Measurements from ENCODE around the gene GAB2. TPM values are rescaled to one million over a fixed set of nuclear protein-coding genes. Genes with fewer than 3 reads are reported as not detected.

GAB2 gene
- total RNA-seq, 2 experiments from 2014 or later = 10.7 to 11.9 TPM

DNA sequence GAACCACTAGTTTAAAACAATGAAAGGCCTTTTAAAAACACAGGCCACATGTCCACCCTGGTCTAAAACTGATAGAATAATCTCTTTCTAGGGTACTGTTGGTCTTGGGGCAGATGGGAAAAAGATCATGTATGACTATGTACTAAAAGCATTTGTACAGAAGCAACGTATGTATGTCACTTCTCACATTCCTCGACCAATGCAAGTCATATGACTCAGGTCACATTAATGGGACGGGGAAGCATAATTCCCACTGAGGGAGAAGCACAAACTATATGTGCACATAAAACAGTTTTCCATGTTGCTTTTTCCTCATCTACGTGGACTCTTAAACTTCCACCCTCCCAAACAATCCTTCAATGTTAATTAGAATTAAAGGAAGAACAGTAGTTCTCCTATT, 32.2 kb upstream of the GAB2 start:
- ATAC-seq (ENCODE audit: poor library complexity) (no peak), DNase-seq (no peak)
- no peaks in the 10 kb centered on the region for H3K27me3 Mint-ChIP-seq
- Histone ChIP-seq H3K4me1 (ENCODE audit: insufficient read depth, low read length) (no peaks in the 10 kb centered on the region), H3K27ac (ENCODE audit: low read depth in 1 of 2, low read length in 2 of 2) (no peak overlapping the region), H3K36me3 (ENCODE audit: insufficient read depth, low read length) (no peaks in the 10 kb centered on the region), H3K9me3 (ENCODE audit: control insufficient read depth in 1 of 2, insufficient read depth in 1 of 2, low read length in 2 of 2) (no peaks in the 10 kb centered on the region), H3K27me3 (ENCODE audit: control insufficient read depth in 1 of 2, insufficient read depth in 2 of 2, low read length in 2 of 2) (no peaks in the 10 kb centered on the region), H3K4me3 (ENCODE audit: low read length) (no peak overlapping the region)
- H3K4me3 Mint-ChIP-seq = no peak overlapping the region
- no peaks in the 10 kb centered on the region for H3K9me3 Mint-ChIP-seq
- peaks cover 18% of the 10 kb centered on the region for H3K4me1 Mint-ChIP-seq (ENCODE audit: low read depth)
- TF ChIP-seq, protein P1, sequence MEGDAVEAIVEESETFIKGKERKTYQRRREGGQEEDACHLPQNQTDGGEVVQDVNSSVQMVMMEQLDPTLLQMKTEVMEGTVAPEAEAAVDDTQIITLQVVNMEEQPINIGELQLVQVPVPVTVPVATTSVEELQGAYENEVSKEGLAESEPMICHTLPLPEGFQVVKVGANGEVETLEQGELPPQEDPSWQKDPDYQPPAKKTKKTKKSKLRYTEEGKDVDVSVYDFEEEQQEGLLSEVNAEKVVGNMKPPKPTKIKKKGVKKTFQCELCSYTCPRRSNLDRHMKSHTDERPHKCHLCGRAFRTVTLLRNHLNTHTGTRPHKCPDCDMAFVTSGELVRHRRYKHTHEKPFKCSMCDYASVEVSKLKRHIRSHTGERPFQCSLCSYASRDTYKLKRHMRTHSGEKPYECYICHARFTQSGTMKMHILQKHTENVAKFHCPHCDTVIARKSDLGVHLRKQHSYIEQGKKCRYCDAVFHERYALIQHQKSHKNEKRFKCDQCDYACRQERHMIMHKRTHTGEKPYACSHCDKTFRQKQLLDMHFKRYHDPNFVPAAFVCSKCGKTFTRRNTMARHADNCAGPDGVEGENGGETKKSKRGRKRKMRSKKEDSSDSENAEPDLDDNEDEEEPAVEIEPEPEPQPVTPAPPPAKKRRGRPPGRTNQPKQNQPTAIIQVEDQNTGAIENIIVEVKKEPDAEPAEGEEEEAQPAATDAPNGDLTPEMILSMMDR (IDR thresholded peaks at IDR 0.05) = no peak
- ChIA-PET CTCF (no interaction called here), POLR2A (no interaction called here)
- intact Hi-C loops (cut with DNase I, micrococcal nuclease) = no loop called here
- no peak overlapping the region for H3K27ac Mint-ChIP-seq
- peaks cover 12% of the 10 kb centered on the region for H3K36me3 Mint-ChIP-seq (ENCODE audit: low read depth)

DNA sequence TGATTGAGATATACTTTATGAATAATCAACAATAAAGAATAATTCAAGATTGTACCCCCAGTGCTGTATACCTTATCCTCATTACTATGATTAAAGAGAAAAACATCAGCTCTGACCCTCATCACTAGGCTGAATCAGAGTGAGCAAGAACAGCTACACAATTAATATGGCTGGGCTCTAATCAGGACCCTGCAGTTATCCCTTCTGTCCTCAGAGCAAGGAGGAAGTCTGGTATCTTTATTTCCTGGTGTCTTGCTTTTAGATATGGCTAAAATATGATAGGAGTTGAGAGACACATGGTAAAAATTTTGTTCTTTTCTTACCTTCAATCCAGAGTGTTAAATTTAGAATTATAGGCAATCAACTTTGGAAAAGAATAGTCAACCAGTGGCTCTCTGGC, 28.6 kb upstream of the GAB2 start:
- Mint-ChIP-seq H3K36me3 (ENCODE audit: low read depth) (peaks cover 33% of the 10 kb centered on the region), H3K4me3 (no peak overlapping the region), H3K27ac (no peak overlapping the region), H3K4me1 (ENCODE audit: low read depth) (peaks cover 5% of the 10 kb centered on the region), H3K9me3 (no peaks in the 10 kb centered on the region), H3K27me3 (no peaks in the 10 kb centered on the region)
- Histone ChIP-seq H3K27me3 (ENCODE audit: control insufficient read depth in 1 of 2, insufficient read depth in 2 of 2, low read length in 2 of 2) (no peaks in the 10 kb centered on the region), H3K27ac (ENCODE audit: low read depth in 1 of 2, low read length in 2 of 2) (no peak overlapping the region), H3K4me1 (ENCODE audit: insufficient read depth, low read length) (no peaks in the 10 kb centered on the region), H3K4me3 (ENCODE audit: low read length) (no peak overlapping the region), H3K9me3 (ENCODE audit: control insufficient read depth in 1 of 2, insufficient read depth in 1 of 2, low read length in 2 of 2) (no peaks in the 10 kb centered on the region), H3K36me3 (ENCODE audit: insufficient read depth, low read length) (peaks cover 17% of the 10 kb centered on the region)
- CTCF ChIA-PET = no interaction called here
- TF ChIP-seq, protein P1 (IDR thresholded peaks at IDR 0.05) = no peak
- DNase-seq (no peak), ATAC-seq (ENCODE audit: poor library complexity) (no peak)
- intact Hi-C loops (cut with DNase I, micrococcal nuclease) = no loop called here
- POLR2A ChIA-PET = no interaction called here

DNA sequence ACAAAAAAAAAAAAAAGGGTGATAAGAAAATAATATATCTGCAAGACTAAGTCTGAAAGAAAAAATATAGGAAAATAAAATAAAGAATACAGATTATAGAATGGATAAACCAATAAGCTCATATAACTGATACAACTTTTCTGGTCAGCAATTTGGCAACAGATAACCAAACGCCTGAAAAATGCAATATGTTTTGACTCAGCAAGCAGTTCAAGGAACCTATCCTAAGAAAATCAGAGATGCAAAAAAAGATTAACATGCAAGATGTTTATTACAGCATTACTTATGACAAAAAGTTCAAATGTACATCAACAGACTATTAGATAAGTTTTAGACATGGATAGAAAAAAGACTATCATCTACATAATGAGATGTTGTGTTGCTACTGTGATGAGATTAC, 27.1 kb upstream of the GAB2 start:
- no peaks in the 10 kb centered on the region for H3K27me3 Mint-ChIP-seq
- DNase-seq = no peak
- CTCF ChIA-PET = interaction anchor here (0.6 to 0.7 kb wide), 2 partner anchors 24 to 32 kb away, joined by 3 to 6 read pairs; no protein-coding TSS in a partner anchor

More for the DNA sequence above, 27.1 kb upstream of the GAB2 start:
- H3K4me1 ChIP-seq (ENCODE audit: insufficient read depth, low read length) = no peaks in the 10 kb centered on the region
- peaks cover 17% of the 10 kb centered on the region for H3K36me3 ChIP-seq (ENCODE audit: insufficient read depth, low read length)
- ATAC-seq (ENCODE audit: poor library complexity) = no peak
- no peak overlapping the region for H3K27ac ChIP-seq (ENCODE audit: low read depth in 1 of 2, low read length in 2 of 2)
- Mint-ChIP-seq H3K4me1 (ENCODE audit: low read depth) (no peaks in the 10 kb centered on the region), H3K27ac (no peak overlapping the region), H3K9me3 (no peaks in the 10 kb centered on the region), H3K36me3 (ENCODE audit: low read depth) (peaks cover 35% of the 10 kb centered on the region), H3K4me3 (no peak overlapping the region)
- no peaks in the 10 kb centered on the region for H3K9me3 ChIP-seq (ENCODE audit: control insufficient read depth in 1 of 2, insufficient read depth in 1 of 2, low read length in 2 of 2)
- TF ChIP-seq, protein P1 (IDR thresholded peaks at IDR 0.05) = no peak
- POLR2A ChIA-PET = no interaction called here
- H3K4me3 ChIP-seq (ENCODE audit: low read length) = no peak overlapping the region
- intact Hi-C loops (cut with DNase I, micrococcal nuclease) = no loop called here
- H3K27me3 ChIP-seq (ENCODE audit: control insufficient read depth in 1 of 2, insufficient read depth in 2 of 2, low read length in 2 of 2) = no peaks in the 10 kb centered on the region

Data from CD4-positive, alpha-beta T cell (primary cell).